SK-N-MC (cell line): ENCODE data around the gene C3orf22.

ENCODE experiments used
- EZH2 ChIP-seq: fragments of 200-600 bp; sonication (generic); IDR thresholded peaks from one replicate; pipeline ENCODE4 v1.6.1; 2017; ENCODE audit warnings: antibody characterized with exemption
- FOXP2 ChIP-seq: optimal IDR thresholded peaks from 2 replicates; pipeline ENCODE3; 2011; ENCODE audit warnings: mild to moderate bottlenecking, moderate library complexity; ENCODE audit not compliant: insufficient read depth; ENCODE audit errors: extremely low read length, control extremely low read depth
- POLR2AphosphoS5 ChIP-seq: IDR thresholded peaks from 2 replicates; pipeline ENCODE4 v1.6.1; 2012; ENCODE audit warnings: mild to moderate bottlenecking, low read depth, low read length, borderline replicate concordance

GRCh38 chr3:126543457-126544061, 15.2 kb downstream of the C3orf22 start:
- TF ChIP-seq EZH2 (no peak), POLR2AphosphoS5 (no peak), FOXP2 (no peak)
